Fibroblast of skin of right quadriceps (primary cell): Measurements from ENCODE around the gene CASQ2.

Experiments
- DNase-seq: peaks from one replicate; pipeline ENCODE4 v3.0.0-alpha.2; 2013

Gene CASQ2

GRCh38 chr1:115727706-115728249 is 40.7 kb downstream of the CASQ2 start:
- peak; percentile 93 for DNase-seq

GRCh38 chr1:115726570-115726969 is 41.9 kb downstream of the CASQ2 start:
- no peak for DNase-seq

GRCh38 chr1:115726161-115726560 is 42.4 kb downstream of the CASQ2 start:
- DNase-seq = no peak

GRCh38 chr1:115725600-115725999 is 42.9 kb downstream of the CASQ2 start:
- DNase-seq = no peak

GRCh38 chr1:115723756-115724155 is 44.8 kb downstream of the CASQ2 start:
- no peak for DNase-seq

GRCh38 chr1:115722221-115722620 is 46.3 kb downstream of the CASQ2 start:
- DNase-seq = no peak

GRCh38 chr1:115719285-115719684 is 49.2 kb downstream of the CASQ2 start:
- DNase-seq = no peak

- peak; percentile 6 for DNase-seq
Measured at GRCh38 chr1:115718011-115718754, 50.3 kb downstream of the CASQ2 start.

- DNase-seq = peak; percentile 24
Measured at GRCh38 chr1:115717541-115717940, 51.0 kb downstream of the CASQ2 start.

- no peak for DNase-seq
Measured at GRCh38 chr1:115714572-115715141, 53.9 kb downstream of the CASQ2 start.

- no peak for DNase-seq
Measured at GRCh38 chr1:115713906-115714305, 54.6 kb downstream of the CASQ2 start.

GRCh38 chr1:115712911-115713609 is 55.5 kb downstream of the CASQ2 start:
- no peak for DNase-seq

GRCh38 chr1:115710859-115711624 is 57.5 kb downstream of the CASQ2 start:
- no peak for DNase-seq

GRCh38 chr1:115706587-115707425 is 61.7 kb downstream of the CASQ2 start:
- DNase-seq = peak; percentile 55

GRCh38 chr1:115705963-115706362 is 62.6 kb downstream of the CASQ2 start:
- no peak for DNase-seq

GRCh38 chr1:115705085-115705951 is 63.2 kb downstream of the CASQ2 start:
- DNase-seq = no peak

- no peak for DNase-seq
Measured at GRCh38 chr1:115702959-115703358, 65.6 kb downstream of the CASQ2 start.

- no peak for DNase-seq
Measured at GRCh38 chr1:115701090-115701489, 67.4 kb downstream of the CASQ2 start.

GRCh38 chr1:115697619-115698018 is 70.9 kb downstream of the CASQ2 start:
- no peak for DNase-seq

- no peak for DNase-seq
Measured at GRCh38 chr1:115694805-115695204, 73.7 kb downstream of the CASQ2 start.

- DNase-seq = no peak
Measured at GRCh38 chr1:115692224-115692623, 76.3 kb downstream of the CASQ2 start.
